HEK293T (cell line): ENCODE measurements around the gene SRP19.

ENCODE experiments used
- CTCF ChIA-PET: fragments of 350-600 bp; formaldehyde crosslinking; extraction: SDS; loops from one replicate; lab custom pipeline; 2021; ENCODE audit warnings: antibody characterized with exemption, inconsistent platforms; lab: Yijun Ruan, JAX
- POLR2A ChIA-PET: fragments of 350-600 bp; formaldehyde crosslinking; extraction: SDS; loops from one replicate; lab custom pipeline; 2020; ENCODE audit warnings: antibody characterized with exemption, inconsistent platforms; lab: Yijun Ruan, JAX
- DNase-seq: peaks from one replicate; pipeline ENCODE4 v3.0.0; 2012; ENCODE audit warnings: mixed read lengths; ENCODE audit errors: extremely low spot score
- ARNT ChIP-seq: fragments of 450-650 bp; IDR thresholded peaks from 2 replicates; pipeline ENCODE4 v1.6.1; 2017; ENCODE audit warnings: mild to moderate bottlenecking
- BHLHE40 ChIP-seq: fragments of 450-650 bp; IDR thresholded peaks from 2 replicates; pipeline ENCODE4 v1.6.1; 2016; ENCODE audit warnings: mild to moderate bottlenecking, moderate library complexity, borderline replicate concordance
- CTBP1 ChIP-seq: fragments of 450-650 bp; IDR thresholded peaks from 2 replicates; pipeline ENCODE4 v1.6.1; 2016; ENCODE audit warnings: borderline replicate concordance
- ELF4 ChIP-seq: fragments of 450-650 bp; IDR thresholded peaks from 2 replicates; pipeline ENCODE4 v1.6.1; 2017; ENCODE audit warnings: antibody characterized with exemption
- FOXA1 ChIP-seq: fragments of 450-650 bp; IDR thresholded peaks from 2 replicates; pipeline ENCODE4 v1.6.1; 2016; ENCODE audit warnings: mild to moderate bottlenecking
- FOXK2 ChIP-seq: fragments of 450-650 bp; IDR thresholded peaks from 2 replicates; pipeline ENCODE4 v1.6.1; 2016; ENCODE audit warnings: mild to moderate bottlenecking
- FOXM1 ChIP-seq: fragments of 450-650 bp; IDR thresholded peaks from 2 replicates; pipeline ENCODE4 v1.6.1; 2017; ENCODE audit warnings: mild to moderate bottlenecking, borderline replicate concordance
- HDGF ChIP-seq: fragments of 450-650 bp; IDR thresholded peaks from 2 replicates; pipeline ENCODE4 v1.6.1; 2017; ENCODE audit warnings: antibody characterized with exemption, borderline replicate concordance
- L3MBTL2 ChIP-seq: fragments of 450-650 bp; conservative IDR thresholded peaks from 2 replicates; pipeline ENCODE4 v1.6.1; 2016; ENCODE audit warnings: mild to moderate bottlenecking
- LEF1 ChIP-seq: fragments of 450-650 bp; IDR thresholded peaks from 2 replicates; pipeline ENCODE4 v1.6.1; 2017; ENCODE audit warnings: mild to moderate bottlenecking, borderline replicate concordance
- NFRKB ChIP-seq: fragments of 450-650 bp; IDR thresholded peaks from 2 replicates; pipeline ENCODE4 v1.6.1; 2016; ENCODE audit warnings: mild to moderate bottlenecking, moderate library complexity
- SP1 ChIP-seq: fragments of 450-650 bp; IDR thresholded peaks from 2 replicates; pipeline ENCODE4 v1.6.1; 2017
- SUZ12 ChIP-seq: fragments of 450-650 bp; IDR thresholded peaks from 2 replicates; pipeline ENCODE4 v1.6.1; 2016; ENCODE audit warnings: mild to moderate bottlenecking
- TARDBP ChIP-seq: fragments of 450-650 bp; IDR thresholded peaks from 2 replicates; pipeline ENCODE4 v1.6.1; 2016
- ZNF384 ChIP-seq: fragments of 450-650 bp; IDR thresholded peaks from 2 replicates; pipeline ENCODE4 v1.6.1; 2016
- TF ChIP-seq, protein P1 (sequence below): fragments of 450-650 bp; IDR thresholded peaks from 2 replicates; pipeline ENCODE4 v1.6.1; 2016

The SRP19 gene

DNA sequence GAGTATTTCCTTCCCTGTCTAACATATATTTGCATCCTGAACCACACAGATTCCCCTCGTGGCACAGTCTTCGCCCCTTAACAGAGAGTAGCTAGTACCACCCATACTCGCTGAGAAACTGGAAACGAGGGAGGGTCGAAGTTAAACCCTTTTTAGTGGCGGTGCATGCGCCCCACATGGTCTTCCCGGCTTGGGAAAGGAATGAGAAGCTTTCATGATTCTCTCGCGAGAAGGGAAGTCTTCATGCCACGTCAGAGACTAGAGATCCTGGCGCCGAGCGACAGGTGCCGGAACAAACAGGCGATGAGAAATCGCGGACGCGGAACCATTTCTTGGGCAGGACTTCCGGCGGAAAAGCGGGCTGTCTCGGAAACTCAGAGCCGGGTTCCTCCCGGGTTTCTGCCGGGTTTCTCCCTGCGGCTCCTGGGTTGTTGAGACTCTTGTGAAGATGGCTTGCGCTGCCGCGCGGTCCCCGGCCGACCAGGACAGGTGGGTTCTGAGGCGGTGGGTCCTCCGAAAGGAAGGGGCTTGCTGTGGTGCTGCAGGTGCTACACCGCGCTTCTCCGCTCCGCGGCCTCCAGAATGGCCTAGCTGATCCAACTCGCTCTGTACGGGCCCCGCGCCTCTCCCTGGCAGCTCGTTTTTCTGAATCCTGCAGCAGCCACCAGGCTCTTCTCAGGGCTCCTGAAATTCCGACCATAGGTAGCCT lies at the start of gene SRP19:
Gene SRP19, plus strand, starts transcription at position 359 of the 709 bp plus-strand sequence. Its CDS starts 90 bp downstream, at position 449.
- TF ChIP-seq LEF1 (no peak), ELF4 (peak; percentile 42; the same call in 1 of the 2 replicates), NFRKB (peak; percentile 78), FOXK2 (no peak), BHLHE40 (no peak), L3MBTL2 (peak; percentile 100), SP1 (peak; percentile 39; the same call in 1 of the 2 replicates)
- TF ChIP-seq, protein P1, sequence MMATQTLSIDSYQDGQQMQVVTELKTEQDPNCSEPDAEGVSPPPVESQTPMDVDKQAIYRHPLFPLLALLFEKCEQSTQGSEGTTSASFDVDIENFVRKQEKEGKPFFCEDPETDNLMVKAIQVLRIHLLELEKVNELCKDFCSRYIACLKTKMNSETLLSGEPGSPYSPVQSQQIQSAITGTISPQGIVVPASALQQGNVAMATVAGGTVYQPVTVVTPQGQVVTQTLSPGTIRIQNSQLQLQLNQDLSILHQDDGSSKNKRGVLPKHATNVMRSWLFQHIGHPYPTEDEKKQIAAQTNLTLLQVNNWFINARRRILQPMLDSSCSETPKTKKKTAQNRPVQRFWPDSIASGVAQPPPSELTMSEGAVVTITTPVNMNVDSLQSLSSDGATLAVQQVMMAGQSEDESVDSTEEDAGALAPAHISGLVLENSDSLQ: peak; percentile 99
- ChIA-PET CTCF (interaction anchor here (1.3 kb wide), 1 partner anchor 13 kb away, joined by 14 read pairs; no protein-coding TSS in a partner anchor), POLR2A (interaction anchor here (0.6 to 2.6 kb wide), 18 partner anchors 9 to 153 kb away, joined by 3 to 24 read pairs (median 4); partner anchors contain the start of genes DCP2 and REEP5)
- peak; percentile 96 for DNase-seq

DNA sequence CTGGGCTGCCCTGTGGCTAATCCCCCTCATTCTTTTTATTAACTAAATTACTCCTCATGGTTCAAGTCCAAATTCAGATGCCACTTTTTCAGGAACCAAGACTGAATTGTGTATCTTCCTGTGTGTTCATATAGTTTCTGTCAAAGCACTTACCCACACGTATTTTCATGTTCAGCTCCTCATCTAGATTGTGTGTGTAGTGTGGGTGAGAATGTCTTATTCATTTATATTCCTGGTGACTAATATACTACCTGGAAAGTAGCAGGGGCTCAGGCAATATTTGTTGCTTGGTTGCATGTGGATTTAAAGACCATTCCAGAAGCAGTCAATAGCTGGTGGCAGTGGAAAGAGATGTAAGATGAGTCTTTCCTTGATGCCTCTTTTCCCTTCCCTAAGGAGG lies 48.5 kb upstream of the SRP19 start:
- POLR2A ChIA-PET: no interaction called here
- CTCF ChIA-PET: no interaction called here
- TF ChIP-seq FOXA1 (no peak), NFRKB (no peak), FOXM1 (no peak)
- no peak for DNase-seq

DNA sequence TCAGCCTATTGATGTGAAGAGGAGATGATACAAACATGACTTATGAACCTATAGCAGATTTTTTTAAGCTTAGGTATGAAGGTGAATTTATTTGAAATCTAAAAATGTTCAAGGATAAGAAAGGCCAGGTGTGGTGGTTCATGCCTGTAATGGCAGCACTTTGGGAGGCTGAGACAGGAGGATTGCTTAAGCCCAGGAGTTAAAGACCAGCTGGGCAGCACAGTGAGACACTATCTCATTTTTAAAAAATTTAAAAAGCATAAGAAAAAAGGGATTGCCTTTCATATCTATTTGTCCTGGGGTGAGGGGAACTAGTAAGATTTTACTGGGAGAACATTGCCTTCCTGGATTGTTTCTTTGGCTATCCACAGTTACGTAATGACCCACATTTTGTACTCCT lies 40.8 kb upstream of the SRP19 start:
- ChIA-PET POLR2A (no interaction called here), CTCF (no interaction called here)
- DNase-seq: no peak

DNA sequence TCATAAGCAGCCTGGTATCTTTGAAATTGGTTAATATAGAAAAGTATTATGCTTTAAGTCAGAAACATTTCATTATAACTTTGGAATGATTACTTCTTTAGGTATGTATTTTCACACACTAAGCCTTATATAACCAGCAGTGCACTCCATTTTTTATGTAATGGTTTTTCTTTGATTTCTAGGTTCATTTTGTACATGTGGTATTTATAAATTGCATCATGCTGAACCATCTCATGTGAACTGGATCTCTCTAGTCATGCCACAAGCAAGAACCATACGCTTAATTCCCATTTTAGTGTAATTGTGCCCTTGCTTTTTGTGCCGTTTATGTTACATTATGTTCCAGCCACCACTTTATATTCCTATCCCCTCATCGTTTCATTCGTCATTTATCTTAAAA lies 38.6 kb upstream of the SRP19 start:
- TF ChIP-seq L3MBTL2 (no peak), TARDBP (no peak), BHLHE40 (no peak), SP1 (no peak), SUZ12 (no peak), ZNF384 (no peak), CTBP1 (no peak), ELF4 (no peak)
- DNase-seq: no peak
- ChIA-PET CTCF (interaction anchor here (0.6 kb wide), 1 partner anchor 202 kb away, joined by 3 read pairs; no protein-coding TSS in a partner anchor), POLR2A (no interaction called here)

More for the DNA sequence above, 40.8 kb upstream of the SRP19 start:
- no peak for TF ChIP-seq BHLHE40
- no peak for TF ChIP-seq SP1
- no peak for TF ChIP-seq TARDBP
- no peak for TF ChIP-seq FOXA1
- TF ChIP-seq FOXK2: no peak
- TF ChIP-seq CTBP1: no peak
- TF ChIP-seq HDGF: no peak
- TF ChIP-seq LEF1: no peak
- no peak for TF ChIP-seq ZNF384
- TF ChIP-seq NFRKB: no peak
- TF ChIP-seq ELF4: no peak
- TF ChIP-seq L3MBTL2: no peak

DNA sequence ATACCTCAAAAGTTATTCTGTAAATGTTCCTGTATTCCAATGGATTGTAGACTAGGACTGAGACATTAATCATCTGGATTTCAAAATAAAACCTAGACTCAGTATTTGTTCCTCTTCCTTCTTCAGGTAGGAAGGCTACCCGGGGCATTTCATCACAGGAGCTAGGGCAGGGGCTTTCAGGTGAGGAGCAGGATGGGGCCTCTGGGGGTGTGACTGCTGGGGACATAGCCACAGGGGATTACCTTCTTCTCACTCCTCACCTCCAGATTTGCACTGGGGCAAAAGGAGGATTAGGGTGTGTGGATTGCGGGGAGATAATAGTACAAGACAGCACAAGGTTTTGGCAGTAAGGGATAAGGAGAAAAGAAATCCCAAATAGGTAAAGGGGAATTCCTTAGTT lies 37.9 kb upstream of the SRP19 start:
- ChIA-PET POLR2A (no interaction called here), CTCF (no interaction called here)
- DNase-seq: no peak
- TF ChIP-seq ZNF384: no peak

DNA sequence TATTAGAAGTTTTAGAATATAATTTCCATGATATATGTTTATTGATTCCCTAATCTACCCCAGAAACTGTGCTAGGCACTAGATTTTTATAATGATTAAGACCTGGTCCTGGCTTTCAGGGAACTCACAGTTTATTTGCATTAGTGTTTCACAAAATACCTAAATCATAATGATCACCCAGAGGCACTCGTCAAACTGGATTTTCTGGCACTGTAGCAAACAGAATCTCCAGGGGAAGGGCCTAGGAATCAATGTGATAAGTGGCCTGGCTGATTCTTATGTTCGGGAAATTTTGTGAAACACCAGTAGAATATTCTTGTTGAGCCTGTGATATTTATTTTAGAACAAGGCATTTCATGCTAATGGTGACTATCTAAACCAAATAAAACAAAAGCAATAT lies 37.4 kb upstream of the SRP19 start:
- no peak for TF ChIP-seq BHLHE40
- TF ChIP-seq HDGF: no peak
- TF ChIP-seq SUZ12: no peak
- no peak for TF ChIP-seq L3MBTL2
- no peak for TF ChIP-seq ZNF384
- no peak for TF ChIP-seq CTBP1
- no peak for TF ChIP-seq TARDBP
- no peak for TF ChIP-seq FOXK2
- TF ChIP-seq ELF4: no peak
- no peak for TF ChIP-seq FOXA1
- TF ChIP-seq ARNT: no peak
- TF ChIP-seq SP1: no peak
- TF ChIP-seq NFRKB: no peak
- no peak for DNase-seq
- ChIA-PET POLR2A (no interaction called here), CTCF (no interaction called here)

DNA sequence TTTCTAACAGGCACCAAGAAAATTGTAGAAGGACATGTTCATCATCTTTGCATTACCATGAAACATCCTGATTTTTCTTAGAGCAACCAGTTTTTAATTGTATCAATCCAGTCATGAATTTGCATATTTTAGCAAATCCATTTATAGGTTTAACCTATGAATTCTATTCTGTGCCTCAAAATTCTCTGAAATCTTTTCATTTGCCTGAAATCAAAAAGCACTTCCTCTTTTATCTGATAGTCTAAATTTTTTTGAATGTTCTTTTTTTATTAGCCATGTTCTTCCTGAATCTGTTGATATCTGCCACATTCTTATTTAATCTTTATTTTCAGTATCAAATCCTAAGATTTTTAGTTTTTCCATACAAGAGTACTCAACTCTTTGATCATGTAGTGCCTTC lies 36.9 kb upstream of the SRP19 start:
- ChIA-PET POLR2A (no interaction called here), CTCF (no interaction called here)
- TF ChIP-seq TARDBP (no peak), SUZ12 (no peak), CTBP1 (no peak)
- DNase-seq: no peak

DNA sequence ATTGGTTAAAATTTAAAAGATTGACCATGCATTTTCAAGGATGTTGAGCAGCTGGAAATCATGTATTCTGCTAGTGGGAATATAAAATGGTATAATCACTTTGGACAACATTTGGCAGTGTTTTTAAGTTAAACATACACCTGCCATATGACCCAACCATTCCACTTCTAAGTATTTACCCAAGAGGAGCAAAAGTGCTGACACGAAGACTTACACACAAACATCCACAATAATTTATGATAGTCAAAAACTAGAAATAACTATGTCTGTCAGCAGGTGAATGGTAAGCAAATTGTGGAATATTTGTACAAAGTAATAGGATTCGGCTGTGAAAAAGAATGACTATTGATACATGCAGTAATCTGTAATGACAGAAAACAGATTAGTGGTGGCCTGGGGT lies 30.7 kb upstream of the SRP19 start:
- POLR2A ChIA-PET: no interaction called here
- no peak for DNase-seq
- TF ChIP-seq ELF4: no peak
- TF ChIP-seq L3MBTL2: no peak
- no peak for TF ChIP-seq FOXM1
- no peak for TF ChIP-seq SP1
- no peak for TF ChIP-seq HDGF
- TF ChIP-seq CTBP1: no peak
- TF ChIP-seq, protein P1: no peak
- CTCF ChIA-PET: interaction anchor here (1.4 kb wide), 1 partner anchor 18 kb away, joined by 4 read pairs; no protein-coding TSS in a partner anchor
